Activated B cell treated with CpG ODN at 0.5 μM for 24 hours (primary cell): ENCODE measurements around the gene C2orf81. TPM values are rescaled to one million over a fixed set of nuclear protein-coding genes. Genes with fewer than 3 reads are reported as not detected.

Experiments used
- ATAC-seq: fragments of 200-7000 bp; cut with Tn5 transposase; one replicate; pipeline ENCODE4 v1.10.0; 2021; ENCODE audit warnings: low read depth, mild to moderate bottlenecking, moderate library complexity
- CTCF ChIA-PET: fragments of 350-600 bp; sonication (Branson Sonifier 250); formaldehyde crosslinking; loops from one replicate; lab custom pipeline; 2021; ENCODE audit warnings: antibody characterized with exemption; lab: Charles Lee
- POLR2A ChIA-PET: fragments of 350-600 bp; sonication (Branson Sonifier 250); formaldehyde crosslinking; loops from one replicate; lab custom pipeline; 2021; ENCODE audit warnings: antibody characterized with exemption; lab: Charles Lee
- DNase-seq: peaks from one replicate; pipeline ENCODE4 v3.0.0; 2022
- H3K27ac Mint-ChIP-seq: one replicate; pipeline ENCODE4 v1.8.0; 2020; ENCODE audit warnings: mixed read lengths
- H3K27me3 Mint-ChIP-seq: one replicate; pipeline ENCODE4 v1.8.0; 2021; ENCODE audit warnings: mixed read lengths
- H3K36me3 Mint-ChIP-seq: one replicate; pipeline ENCODE4 v1.8.0; 2021; ENCODE audit warnings: low read depth, mixed read lengths
- H3K4me1 Mint-ChIP-seq: one replicate; pipeline ENCODE4 v1.8.0; 2021; ENCODE audit warnings: mixed read lengths
- H3K4me3 Mint-ChIP-seq: one replicate; pipeline ENCODE4 v1.8.0; 2020; ENCODE audit warnings: mild to moderate bottlenecking, mixed read lengths
- H3K9me3 Mint-ChIP-seq: one replicate; pipeline ENCODE4 v1.8.0; 2020; ENCODE audit warnings: mixed read lengths
- CTCF ChIP-seq: fragments of 200-600 bp; IDR thresholded peaks from one replicate; pipeline ENCODE4 v1.8.0; 2022; ENCODE audit warnings: antibody characterized with exemption, mild to moderate bottlenecking
- intact Hi-C: fragments of 100-400 bp; cut with micrococcal nuclease; formaldehyde crosslinking; loops from one replicate; pipeline ENCODE4 v1.15.1; 2024
- total RNA-seq: library from RNA; stranded (reverse); gene quantifications from 2 replicates; pipeline ENCODE4 v1.2.3, GENCODE V29; 2022

The C2orf81 gene
- total RNA-seq, 1 donor from 2014 or later = 5.5 TPM

- H3K4me3 Mint-ChIP-seq = peak overlapping the region; percentile 99
- CTCF ChIA-PET = interaction anchor here (1.0 to 3.0 kb wide), 2 partner anchors 23 to 128 kb away, joined by 3 to 11 read pairs; no protein-coding TSS in a partner anchor
- no peaks in the 10 kb centered on the region for H3K27me3 Mint-ChIP-seq
- intact Hi-C loops = loop anchor here (1.0 to 5.0 kb wide), 6 partner anchors 8 to 275 kb away; partner anchors contain the start of genes AUP1, HTRA2, MOGS and MRPL53
- H3K27ac Mint-ChIP-seq = peak overlapping the region; percentile 100
- ATAC-seq (peak; percentile 42), DNase-seq (peak; percentile 86)
- H3K36me3 Mint-ChIP-seq = peaks cover 54% of the 10 kb centered on the region
- no peaks in the 10 kb centered on the region for H3K9me3 Mint-ChIP-seq
- POLR2A ChIA-PET = interaction anchor here (0.7 to 10.0 kb wide), 25 partner anchors 10 to 279 kb away, joined by 3 to 127 read pairs (median 8); partner anchors contain the start of genes AUP1, C2orf81, CCDC142 and DQX1
- peaks cover 62% of the 10 kb centered on the region for H3K4me1 Mint-ChIP-seq
- TF ChIP-seq CTCF = no peak
These were observed 36.2 kb upstream of the C2orf81 start for GRCh38 chr2:74457549-74458131.

GRCh38 chr2:74457129-74457548 lies 35.7 kb upstream of the C2orf81 start:
- intact Hi-C loops = loop anchor here (1.0 to 5.0 kb wide), 2 partner anchors 8 to 275 kb away; partner anchors contain the start of gene MOGS
- H3K36me3 Mint-ChIP-seq = peaks cover 49% of the 10 kb centered on the region
- H3K4me3 Mint-ChIP-seq = peak overlapping the region; percentile 99
- ChIA-PET CTCF (interaction anchor here (0.9 to 3.0 kb wide), 3 partner anchors 26 to 129 kb away, joined by 3 to 11 read pairs (median 7); partner anchors contain the start of genes C2orf81, CCDC142, TTC31 and WDR54), POLR2A (interaction anchor here (1.0 to 10.0 kb wide), 16 partner anchors 10 to 275 kb away, joined by 4 to 127 read pairs (median 11); partner anchors contain the start of genes AUP1, C2orf81, CCDC142 and DOK1)
- H3K9me3 Mint-ChIP-seq = no peaks in the 10 kb centered on the region
- no peak for ATAC-seq
- peaks cover 65% of the 10 kb centered on the region for H3K4me1 Mint-ChIP-seq
- TF ChIP-seq CTCF = no peak
- no peaks in the 10 kb centered on the region for H3K27me3 Mint-ChIP-seq
- H3K27ac Mint-ChIP-seq = peak overlapping the region; percentile 100
- DNase-seq = no peak

- ChIA-PET POLR2A (interaction anchor here (0.7 to 10.0 kb wide), 16 partner anchors 10 to 718 kb away, joined by 3 to 127 read pairs (median 8); partner anchors contain the start of genes AUP1, C2orf81, CCDC142 and DQX1), CTCF (interaction anchor here (1.1 to 2.8 kb wide), 6 partner anchors 14 to 133 kb away, joined by 3 to 12 read pairs (median 4); partner anchors contain the start of genes CCDC142, MRPL53 and TTC31)
- no peaks in the 10 kb centered on the region for H3K27me3 Mint-ChIP-seq
- TF ChIP-seq CTCF = no peak
- peak within 1 kb of the TSS; percentile 99 for H3K4me3 Mint-ChIP-seq
- H3K9me3 Mint-ChIP-seq = no peaks in the 10 kb centered on the region
- H3K27ac Mint-ChIP-seq = peak within 1 kb of the TSS; percentile 100
- intact Hi-C loops = loop anchor here (1.0 to 5.0 kb wide), 8 partner anchors 15 to 1220 kb away; partner anchors contain the start of genes AUP1, C2orf81, CCT7 and HTRA2
- peaks cover 63% of the 10 kb centered on the region for H3K4me1 Mint-ChIP-seq
- peak; percentile 94 for DNase-seq
- peak; percentile 47 for ATAC-seq
- peaks cover 32% of the 10 kb centered on the region for H3K36me3 Mint-ChIP-seq
These were observed 33.5 kb upstream of the C2orf81 start, which contains the start of gene INO80B for GRCh38 chr2:74454654-74455511. TSS of gene INO80B (plus strand) at chr2:74455087. CDS start at chr2:74455117, 30 bp downstream.

GRCh38 chr2:74450570-74451190 lies 29.3 kb upstream of the C2orf81 start:
- DNase-seq (no peak), ATAC-seq (no peak)
- Mint-ChIP-seq H3K4me1 (peaks cover 25% of the 10 kb centered on the region), H3K36me3 (peaks cover 8% of the 10 kb centered on the region), H3K4me3 (no peak overlapping the region), H3K27ac (no peak overlapping the region), H3K9me3 (no peaks in the 10 kb centered on the region), H3K27me3 (no peaks in the 10 kb centered on the region)
- intact Hi-C loops = no loop called here
- no peak for TF ChIP-seq CTCF
- ChIA-PET POLR2A (no interaction called here), CTCF (no interaction called here)
